Suprapubic skin (tissue), 4 donors: Measurements from ENCODE around the gene COL18A1. TPM values are rescaled to one million over a fixed set of nuclear protein-coding genes. Genes with fewer than 3 reads are reported as not detected.
"Not testable (repeated sequence)": the region's sequence is repeated elsewhere in the genome, so short reads cannot be mapped to it uniquely, and the experiment has no call there.

Experiments
- DNase-seq, 2 donors: peaks; one replicate each; pipeline ENCODE4 v3.0.0-alpha.2; 2019; ENCODE audit warnings: low spot score in 2 of 2
- H3K27ac ChIP-seq: fragments of 200-600 bp; sonication (generic); one replicate; pipeline ENCODE4 v1.5.1; 2019
- H3K27me3 ChIP-seq: fragments of 200-600 bp; sonication (generic); one replicate; pipeline ENCODE4 v1.5.1; 2019
- H3K36me3 ChIP-seq: fragments of 200-600 bp; sonication (generic); one replicate; pipeline ENCODE4 v1.5.1; 2019
- H3K4me1 ChIP-seq: fragments of 200-600 bp; sonication (generic); one replicate; pipeline ENCODE4 v1.5.1; 2019
- H3K4me3 ChIP-seq: fragments of 200-600 bp; sonication (generic); one replicate; pipeline ENCODE4 v1.5.1; 2019; ENCODE audit warnings: mild to moderate bottlenecking
- H3K9me3 ChIP-seq: fragments of 200-600 bp; sonication (generic); one replicate; pipeline ENCODE4 v1.5.1; 2019
- EP300 ChIP-seq: sonication (generic); formaldehyde crosslinking; IDR thresholded peaks from one replicate; pipeline ENCODE4 v1.6.1; 2017; ENCODE audit warnings: antibody characterized with exemption
- POLR2A ChIP-seq, 2 donors: fragments of 450-650 bp; IDR thresholded peaks; one replicate each; pipeline ENCODE4 v1.6.1; 2017; ENCODE audit warnings: antibody characterized with exemption in 2 of 2, mild to moderate bottlenecking in 2 of 2, moderate library complexity in 2 of 2
- POLR2AphosphoS5 ChIP-seq, 3 donors: sonication (generic); formaldehyde crosslinking; IDR thresholded peaks; one replicate each; pipeline ENCODE4 v1.6.1; 2017; ENCODE audit warnings: antibody characterized with exemption in 3 of 3
- WGBS: methylation state at CpG from one replicate; pipeline ENCODE4 v1.1.5; 2018; 5-methylcytosine and 5-hydroxymethylcytosine counted together
- total RNA-seq, 4 donors: library from RNA; depleted of rRNA; stranded (reverse); fragments of >200 nt; gene quantifications; one replicate each; pipeline ENCODE4 v1.1.0, GENCODE V29; 2016
- TF ChIP-seq, protein P1 (sequence below), 2 donors: fragments of 200-600 bp in 1 of 2; fragments of 450-650 bp in 1 of 2; sonication (generic) in 1 of 2; IDR thresholded peaks; one replicate each; pipeline ENCODE4 v1.5.1; 2016 to 2019; ENCODE audit warnings: antibody characterized with exemption in 2 of 2, mild to moderate bottlenecking in 1 of 2, moderate library complexity in 1 of 2

COL18A1 gene
- total RNA-seq, 4 donors from 2014 or later, result 71.9 to 157 (median 101) TPM

DNA sequence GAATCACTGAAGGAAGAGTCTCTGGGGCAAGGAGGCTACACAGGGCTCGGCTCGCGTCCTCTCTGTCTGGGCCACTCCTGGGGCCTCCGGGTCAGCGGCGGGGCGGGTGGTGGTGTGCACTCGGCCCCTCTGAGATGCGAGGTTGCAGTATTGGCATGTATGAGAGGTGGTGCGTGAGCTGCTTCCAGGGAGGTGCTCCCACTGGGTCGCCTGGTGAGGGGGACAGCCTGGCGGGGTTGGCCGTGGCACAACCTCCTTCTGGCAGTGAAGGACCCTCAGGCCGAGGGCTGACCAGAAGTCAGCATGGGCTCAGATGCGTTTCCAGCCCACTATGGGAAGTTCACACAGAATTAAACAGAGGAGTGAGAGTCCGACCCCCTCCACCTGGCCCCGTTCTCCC, 38.5 kb upstream of the COL18A1 start:
- Histone ChIP-seq H3K4me1 (peaks cover 27% of the 10 kb centered on the region), H3K36me3 (no peaks in the 10 kb centered on the region), H3K4me3 (no peak overlapping the region), H3K9me3 (no peaks in the 10 kb centered on the region), H3K27ac (peak overlapping the region; percentile 10), H3K27me3 (no peaks in the 10 kb centered on the region)
- DNase-seq, result no peak
- WGBS, result 92% methylated on average over 16 of the region's 17 CpGs
- TF ChIP-seq, protein P1, sequence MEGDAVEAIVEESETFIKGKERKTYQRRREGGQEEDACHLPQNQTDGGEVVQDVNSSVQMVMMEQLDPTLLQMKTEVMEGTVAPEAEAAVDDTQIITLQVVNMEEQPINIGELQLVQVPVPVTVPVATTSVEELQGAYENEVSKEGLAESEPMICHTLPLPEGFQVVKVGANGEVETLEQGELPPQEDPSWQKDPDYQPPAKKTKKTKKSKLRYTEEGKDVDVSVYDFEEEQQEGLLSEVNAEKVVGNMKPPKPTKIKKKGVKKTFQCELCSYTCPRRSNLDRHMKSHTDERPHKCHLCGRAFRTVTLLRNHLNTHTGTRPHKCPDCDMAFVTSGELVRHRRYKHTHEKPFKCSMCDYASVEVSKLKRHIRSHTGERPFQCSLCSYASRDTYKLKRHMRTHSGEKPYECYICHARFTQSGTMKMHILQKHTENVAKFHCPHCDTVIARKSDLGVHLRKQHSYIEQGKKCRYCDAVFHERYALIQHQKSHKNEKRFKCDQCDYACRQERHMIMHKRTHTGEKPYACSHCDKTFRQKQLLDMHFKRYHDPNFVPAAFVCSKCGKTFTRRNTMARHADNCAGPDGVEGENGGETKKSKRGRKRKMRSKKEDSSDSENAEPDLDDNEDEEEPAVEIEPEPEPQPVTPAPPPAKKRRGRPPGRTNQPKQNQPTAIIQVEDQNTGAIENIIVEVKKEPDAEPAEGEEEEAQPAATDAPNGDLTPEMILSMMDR (IDR thresholded peaks at IDR 0.05), result no peak
- TF ChIP-seq POLR2AphosphoS5 (IDR thresholded peaks at IDR 0.05) (no peak), POLR2A (IDR thresholded peaks at IDR 0.05) (no peak), EP300 (no peak)

DNA sequence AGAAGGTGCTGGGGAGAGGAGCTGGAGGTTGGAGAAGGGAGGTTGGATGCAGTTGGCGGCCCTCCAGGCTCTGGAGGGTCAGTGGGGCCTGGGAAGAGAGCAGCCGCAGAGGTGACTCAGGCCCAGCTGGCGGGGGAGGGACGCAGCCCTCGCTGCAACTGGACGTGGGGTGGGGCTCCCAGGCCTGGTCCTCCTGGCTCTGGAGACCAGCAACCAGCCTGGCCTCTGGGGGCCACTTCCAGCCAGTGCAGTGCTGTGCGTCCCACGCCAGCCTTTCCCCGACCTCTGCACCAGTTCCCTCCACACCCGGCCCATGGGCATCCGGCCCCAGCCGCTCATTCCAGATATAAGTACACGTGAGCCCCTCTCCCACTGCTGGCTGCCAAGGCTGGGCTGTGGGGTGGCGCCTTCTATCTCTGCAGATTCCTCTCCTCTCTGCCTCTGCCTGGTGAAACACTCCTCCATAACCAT, 38.0 kb upstream of the COL18A1 start:
- TF ChIP-seq POLR2AphosphoS5 (IDR thresholded peaks at IDR 0.05), result no peak
- TF ChIP-seq, protein P1 (IDR thresholded peaks at IDR 0.05), result no peak
- TF ChIP-seq EP300, result no peak
- no peak for TF ChIP-seq POLR2A (IDR thresholded peaks at IDR 0.05)
- Histone ChIP-seq H3K36me3 (no peaks in the 10 kb centered on the region), H3K27ac (peak overlapping the region; percentile 10), H3K4me1 (peaks cover 27% of the 10 kb centered on the region), H3K4me3 (no peak overlapping the region), H3K27me3 (no peaks in the 10 kb centered on the region), H3K9me3 (no peaks in the 10 kb centered on the region)
- 61% methylated on average over 10 of the region's 14 CpGs for WGBS
- DNase-seq, result no peak

DNA sequence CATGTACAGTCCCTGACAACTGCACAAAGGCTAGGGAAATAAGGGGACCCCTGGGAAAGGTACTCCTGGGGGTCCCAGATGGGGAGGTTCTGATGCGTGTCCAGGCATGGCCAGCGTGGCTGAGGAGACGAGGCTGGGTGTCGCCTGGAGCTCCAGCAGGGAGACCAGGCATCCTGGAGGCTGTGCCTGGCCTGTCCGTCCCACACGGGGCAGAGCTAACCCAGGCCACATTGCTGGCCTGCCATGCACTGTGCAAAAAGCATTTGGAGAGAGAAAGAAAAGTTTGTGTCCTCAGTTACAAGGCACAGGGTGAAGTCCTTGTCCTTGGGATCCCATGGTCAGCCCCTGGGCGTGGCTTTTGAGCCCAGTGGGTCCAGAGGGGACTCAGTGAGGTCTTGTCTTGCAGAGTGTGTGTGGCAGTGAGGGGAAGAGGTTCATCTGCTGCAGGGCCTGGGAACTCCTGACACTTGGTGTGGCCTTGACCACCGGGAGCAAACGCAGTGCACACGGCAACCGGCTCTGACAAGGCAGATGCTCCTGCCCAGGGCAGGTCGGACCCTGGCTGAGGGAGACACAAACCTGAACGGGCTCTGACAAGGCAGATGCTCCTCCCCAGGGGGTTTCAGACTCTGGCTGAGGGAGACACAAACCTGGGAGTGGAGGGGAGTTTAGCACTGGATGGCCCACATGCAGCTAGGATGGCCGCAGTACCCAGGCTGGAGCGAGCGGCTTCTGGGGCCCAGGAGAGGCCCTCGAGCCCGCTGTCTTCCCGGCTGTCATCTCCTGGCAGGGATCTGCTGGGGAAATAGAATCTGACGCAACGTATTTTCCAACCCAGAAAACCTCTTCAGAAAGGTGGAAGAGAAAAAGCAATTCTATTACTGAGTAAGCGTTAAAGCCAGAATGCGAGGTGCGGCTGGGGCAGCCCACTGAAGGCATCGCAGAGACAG, 37.3 kb upstream of the COL18A1 start:
- H3K9me3 ChIP-seq, result no peaks in the 10 kb centered on the region
- no peaks in the 10 kb centered on the region for H3K36me3 ChIP-seq
- H3K4me1 ChIP-seq, result peaks cover 27% of the 10 kb centered on the region
- no peak for DNase-seq
- no peak for TF ChIP-seq POLR2A (IDR thresholded peaks at IDR 0.05)
- no peak for TF ChIP-seq POLR2AphosphoS5 (IDR thresholded peaks at IDR 0.05)
- no peak for TF ChIP-seq EP300
- TF ChIP-seq, protein P1 (IDR thresholded peaks at IDR 0.05), result no peak
- no peak overlapping the region for H3K27ac ChIP-seq
- H3K27me3 ChIP-seq, result no peaks in the 10 kb centered on the region
- no peak overlapping the region for H3K4me3 ChIP-seq
- 78% methylated on average over 15 of the region's 25 CpGs for WGBS

DNA sequence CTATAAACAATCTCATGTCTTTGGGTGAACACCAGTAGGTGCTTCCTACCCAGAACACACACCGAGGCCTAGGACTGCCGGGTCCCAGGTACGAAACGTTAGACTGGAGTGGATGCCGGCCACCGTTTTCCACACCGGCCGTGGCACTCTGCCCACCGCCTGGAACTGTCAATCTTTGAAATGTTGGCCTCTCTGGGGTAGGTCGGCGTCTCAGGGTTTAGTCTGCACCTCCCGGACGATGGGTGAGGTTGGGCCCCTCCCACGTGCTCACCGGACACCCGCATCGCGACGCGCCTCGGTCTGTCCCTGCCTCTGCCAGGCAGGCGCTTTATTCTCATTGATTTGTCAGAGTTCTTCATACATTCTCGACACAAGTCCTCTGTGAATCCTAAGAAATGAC, 35.9 kb upstream of the COL18A1 start:
- peaks cover 20% of the 10 kb centered on the region for H3K4me1 ChIP-seq
- H3K36me3 ChIP-seq, H3K27ac ChIP-seq, DNase-seq, H3K4me3 ChIP-seq, H3K9me3 ChIP-seq, H3K27me3 ChIP-seq: not testable (repeated sequence)
- 94% methylated on average over 16 of the region's 23 CpGs for WGBS

DNA sequence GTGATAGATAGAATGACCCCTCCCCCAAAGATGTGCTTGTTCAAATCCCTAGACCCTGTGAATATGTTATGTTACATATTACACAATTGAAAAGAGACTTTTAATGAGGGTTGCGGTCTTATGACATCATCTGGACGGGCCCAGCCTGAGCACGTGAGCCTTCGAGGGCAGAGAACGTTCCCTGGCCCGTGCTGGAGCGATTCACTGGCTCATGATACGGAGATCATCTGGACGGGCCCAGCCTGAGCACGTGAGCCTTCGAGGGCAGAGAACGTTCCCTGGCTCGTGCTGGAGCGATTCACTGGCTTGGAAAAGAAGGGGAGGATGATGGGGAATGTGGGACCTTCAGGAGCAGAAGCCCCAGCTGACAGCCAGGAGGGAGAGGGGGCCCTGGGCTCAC, 34.4 kb upstream of the COL18A1 start:
- peaks cover 5% of the 10 kb centered on the region for H3K4me1 ChIP-seq
- no peak for DNase-seq
- no peaks in the 10 kb centered on the region for H3K9me3 ChIP-seq
- TF ChIP-seq POLR2AphosphoS5 (IDR thresholded peaks at IDR 0.05) (no peak), EP300 (no peak)
- TF ChIP-seq, protein P1 (IDR thresholded peaks at IDR 0.05), result no peak
- H3K27me3 ChIP-seq, result peaks cover 4% of the 10 kb centered on the region
- H3K27ac ChIP-seq, result no peak overlapping the region
- no peak overlapping the region for H3K4me3 ChIP-seq
- H3K36me3 ChIP-seq, result no peaks in the 10 kb centered on the region
- WGBS, result 87% methylated on average over 14 of the region's 14 CpGs
